MM.1S (cell line): ENCODE data around the gene MEST.

Experiments used
- EZH2 ChIP-seq: fragments of 300-600 bp; sonication (generic); optimal IDR thresholded peaks from 2 replicates; pipeline ENCODE3; 2017; ENCODE audit warnings: low read depth, mild to moderate bottlenecking, antibody characterized with exemption, low read length, mixed read lengths
- TF ChIP-seq, protein P1 (sequence below): fragments of 300-600 bp; sonication (generic); IDR thresholded peaks from 2 replicates; pipeline ENCODE4 v1.5.1; 2016; ENCODE audit warnings: antibody characterized with exemption, low read length, mixed read lengths

DNA sequence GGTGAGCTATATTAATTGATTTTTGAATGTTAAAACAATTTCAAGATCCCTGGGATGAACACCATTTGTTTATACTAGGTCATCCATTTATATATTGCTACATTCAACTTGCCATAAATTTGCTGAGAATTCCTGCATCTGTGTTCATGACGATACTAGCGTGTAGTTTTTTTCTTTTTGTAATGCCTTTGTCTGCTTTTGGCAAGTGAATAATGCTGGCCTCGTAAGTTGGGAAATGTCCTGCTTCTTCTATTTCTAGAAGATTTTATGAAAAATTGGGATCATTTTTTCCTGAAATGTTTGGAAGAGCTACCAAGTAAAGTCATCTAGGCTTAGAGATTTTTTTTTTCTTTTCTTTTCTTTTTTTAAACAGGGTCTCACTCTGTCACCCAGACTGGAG is 12.9 kb upstream of the MEST start:
- TF ChIP-seq, protein P1, sequence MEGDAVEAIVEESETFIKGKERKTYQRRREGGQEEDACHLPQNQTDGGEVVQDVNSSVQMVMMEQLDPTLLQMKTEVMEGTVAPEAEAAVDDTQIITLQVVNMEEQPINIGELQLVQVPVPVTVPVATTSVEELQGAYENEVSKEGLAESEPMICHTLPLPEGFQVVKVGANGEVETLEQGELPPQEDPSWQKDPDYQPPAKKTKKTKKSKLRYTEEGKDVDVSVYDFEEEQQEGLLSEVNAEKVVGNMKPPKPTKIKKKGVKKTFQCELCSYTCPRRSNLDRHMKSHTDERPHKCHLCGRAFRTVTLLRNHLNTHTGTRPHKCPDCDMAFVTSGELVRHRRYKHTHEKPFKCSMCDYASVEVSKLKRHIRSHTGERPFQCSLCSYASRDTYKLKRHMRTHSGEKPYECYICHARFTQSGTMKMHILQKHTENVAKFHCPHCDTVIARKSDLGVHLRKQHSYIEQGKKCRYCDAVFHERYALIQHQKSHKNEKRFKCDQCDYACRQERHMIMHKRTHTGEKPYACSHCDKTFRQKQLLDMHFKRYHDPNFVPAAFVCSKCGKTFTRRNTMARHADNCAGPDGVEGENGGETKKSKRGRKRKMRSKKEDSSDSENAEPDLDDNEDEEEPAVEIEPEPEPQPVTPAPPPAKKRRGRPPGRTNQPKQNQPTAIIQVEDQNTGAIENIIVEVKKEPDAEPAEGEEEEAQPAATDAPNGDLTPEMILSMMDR: no peak
- no peak for TF ChIP-seq EZH2
